GDM1 (cell line): Measurements from ENCODE around the gene CCBE1.

ENCODE experiments used
- DNase-seq: peaks from one replicate; lab custom pipeline; 2025; lab: John Stamatoyannopoulos, UW

The CCBE1 gene

DNA sequence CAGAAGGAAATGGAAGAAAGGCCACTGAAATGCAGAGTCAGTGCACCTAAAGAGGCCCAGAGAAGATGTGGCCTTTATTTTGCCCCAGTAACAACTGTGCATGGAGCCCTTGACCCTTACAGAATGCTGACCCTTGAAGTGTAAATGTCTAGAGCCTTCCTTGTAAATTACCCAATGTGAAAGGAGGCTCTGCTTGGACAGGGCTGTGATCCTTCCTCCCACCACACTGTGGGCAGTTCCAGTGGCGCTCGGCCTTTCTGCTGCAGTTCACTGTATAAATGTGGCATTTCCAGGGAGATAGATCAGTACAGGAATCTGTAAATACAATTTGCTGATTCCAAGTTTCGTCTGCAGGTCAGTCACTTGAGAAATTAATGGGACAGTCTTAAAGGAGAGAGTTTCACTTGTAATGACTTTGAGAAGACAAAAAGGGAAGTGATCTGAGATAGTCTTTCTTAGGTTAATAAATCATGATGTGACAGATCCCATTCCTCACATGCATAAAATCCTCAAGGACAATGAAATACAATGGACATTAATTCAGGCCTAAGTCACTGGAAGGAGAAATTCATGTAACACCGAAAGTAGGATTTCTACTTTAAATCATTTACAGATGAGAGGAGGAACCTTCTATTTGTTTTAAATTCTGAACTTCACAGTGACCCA lies 204.3 kb downstream of the CCBE1 start:
- DNase-seq, result no peak

DNA sequence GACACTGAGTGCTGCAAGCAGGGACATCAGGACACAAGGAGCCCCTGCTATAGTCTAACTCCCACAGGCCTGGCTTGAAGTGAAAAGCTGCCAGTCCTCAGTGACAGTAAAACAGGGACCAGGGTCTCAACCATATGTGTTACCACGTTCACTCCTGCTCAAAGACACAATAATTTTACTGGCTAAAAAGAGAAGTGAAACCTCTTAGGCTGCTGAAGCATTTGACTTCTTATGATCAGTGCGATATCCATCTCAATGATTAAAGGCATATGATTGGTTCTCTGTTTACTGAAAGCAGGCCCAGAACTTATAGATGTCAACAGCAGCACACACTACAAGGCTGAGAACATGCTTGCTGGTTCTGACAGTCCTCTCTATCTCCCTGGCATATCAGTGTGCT lies 208.3 kb downstream of the CCBE1 start:
- DNase-seq, result no peak

DNA sequence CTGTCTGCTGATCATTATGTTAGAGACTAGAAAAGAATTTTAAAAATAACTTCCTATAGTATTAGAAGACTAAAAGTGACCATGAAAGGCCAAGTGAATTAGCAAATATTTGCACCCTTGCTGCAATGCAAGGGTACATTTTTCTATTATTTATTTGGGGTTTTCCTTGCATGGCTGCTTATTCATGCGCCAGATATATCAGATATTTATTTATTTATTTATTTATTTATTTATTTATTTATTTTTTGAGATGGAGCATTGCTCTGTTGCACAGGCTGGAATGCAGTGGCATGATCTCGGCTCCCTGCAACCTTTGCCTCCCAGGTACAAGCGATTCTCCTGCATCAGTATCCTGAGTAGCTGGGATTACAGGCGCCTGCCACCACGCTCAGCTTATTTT lies 211.8 kb downstream of the CCBE1 start:
- DNase-seq, result no peak

DNA sequence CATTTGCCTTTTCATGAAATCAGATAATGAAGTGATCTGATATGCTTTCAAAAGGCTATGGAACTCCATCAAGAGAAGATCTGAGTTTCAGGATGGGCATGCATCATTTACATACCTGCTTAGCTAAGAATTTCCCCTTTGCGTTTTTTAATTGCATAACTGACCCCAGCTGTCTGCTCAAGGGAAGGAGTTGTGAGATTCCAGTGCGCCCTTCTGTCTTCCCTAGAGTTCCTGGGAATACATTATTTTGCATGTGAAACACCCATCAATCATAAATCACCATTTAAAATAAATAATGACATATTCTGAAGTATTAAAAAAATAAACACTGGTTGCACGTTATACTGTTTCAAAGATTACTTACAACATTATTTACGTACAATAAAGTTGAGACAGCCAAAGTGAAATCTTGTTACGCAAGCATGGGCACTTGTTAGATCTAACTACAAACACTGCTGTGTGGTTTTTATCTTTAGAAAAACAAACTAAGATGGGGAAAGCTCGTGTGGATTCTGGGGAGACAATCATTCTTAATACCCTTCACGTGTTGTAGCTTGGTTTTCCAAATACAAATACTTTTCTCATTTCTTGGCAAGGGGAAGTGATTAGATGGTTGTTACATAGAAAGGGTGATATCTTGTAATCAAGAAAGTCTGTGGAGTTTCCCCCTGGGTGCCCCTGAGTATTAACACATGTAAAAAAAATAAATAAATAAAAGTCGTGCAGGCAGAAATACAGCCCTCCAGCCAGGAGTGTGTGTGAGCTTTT lies 212.5 kb downstream of the CCBE1 start:
- no peak for DNase-seq

DNA sequence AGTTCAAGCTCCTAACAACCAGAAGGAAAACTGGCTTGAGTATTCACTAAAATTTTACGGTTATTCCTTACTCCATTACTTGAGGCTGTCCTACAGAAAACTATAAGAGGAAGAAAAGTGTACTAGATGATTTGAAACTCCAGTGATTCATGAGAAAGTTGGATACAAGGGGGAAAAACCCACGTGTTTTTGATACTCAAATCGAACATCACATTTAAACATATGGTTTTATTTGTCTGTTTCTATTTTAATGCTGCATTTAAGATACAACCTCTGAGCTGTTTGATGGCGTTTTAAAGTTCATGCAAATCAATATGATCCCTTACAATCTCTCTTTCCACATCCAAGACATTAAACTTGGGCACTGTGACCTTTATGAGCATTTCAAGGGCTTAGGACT lies 213.1 kb downstream of the CCBE1 start:
- no peak for DNase-seq

DNA sequence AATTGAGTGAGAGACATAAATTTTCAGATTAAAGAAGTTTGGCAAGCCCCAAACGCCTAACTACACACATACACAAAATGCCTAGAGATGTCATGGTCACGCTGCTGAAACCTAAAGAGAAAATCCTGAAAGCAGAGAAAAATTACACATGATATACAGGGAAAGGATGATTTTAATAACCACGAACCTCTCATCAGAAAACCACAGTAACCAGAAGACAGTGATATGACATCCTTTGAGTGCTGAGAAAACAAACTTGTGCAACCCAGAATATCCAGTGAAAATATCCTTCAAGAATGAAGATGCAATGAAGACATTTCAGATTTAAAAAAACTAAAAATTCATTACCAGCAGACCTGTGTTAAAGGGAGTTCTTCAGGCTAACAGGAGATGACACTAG lies 215.8 kb downstream of the CCBE1 start:
- no peak for DNase-seq

DNA sequence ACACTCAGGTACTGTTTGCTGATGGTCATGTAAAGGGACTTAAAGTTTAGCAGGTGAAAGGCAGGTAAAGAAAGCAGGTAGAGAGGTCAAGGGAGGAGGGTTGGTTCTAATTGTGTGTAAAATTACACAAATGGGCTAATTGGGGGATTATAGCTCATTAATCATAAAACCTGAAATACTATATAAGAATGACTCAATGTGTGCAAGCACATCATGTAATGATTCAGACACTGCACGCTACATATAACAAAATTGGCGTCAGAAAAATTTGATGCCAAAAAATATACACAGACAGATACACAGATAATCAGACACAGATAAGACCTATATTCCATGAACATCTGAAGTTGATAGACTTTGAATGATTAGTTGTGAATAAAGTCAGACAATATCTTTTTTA lies 217.4 kb downstream of the CCBE1 start:
- DNase-seq, result no peak

DNA sequence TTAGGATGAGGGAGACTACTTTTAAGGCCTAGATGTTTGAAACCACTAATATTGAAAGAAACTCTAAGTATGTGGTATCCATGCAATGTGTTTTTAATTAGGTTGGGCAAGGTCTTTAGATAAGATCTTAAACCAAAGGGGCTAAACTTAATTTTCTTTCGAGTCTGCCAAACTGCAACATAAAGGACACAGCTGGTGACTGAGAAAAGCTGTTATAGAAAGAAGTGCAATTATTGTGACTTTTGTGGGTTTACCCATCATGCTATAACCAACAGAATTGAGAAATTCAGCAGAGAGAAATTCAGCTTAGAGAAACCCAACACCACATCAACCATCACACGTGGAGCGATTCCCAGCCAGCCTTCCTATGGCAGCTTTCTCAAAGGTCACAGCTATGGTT lies 218.6 kb downstream of the CCBE1 start:
- DNase-seq, result no peak

DNA sequence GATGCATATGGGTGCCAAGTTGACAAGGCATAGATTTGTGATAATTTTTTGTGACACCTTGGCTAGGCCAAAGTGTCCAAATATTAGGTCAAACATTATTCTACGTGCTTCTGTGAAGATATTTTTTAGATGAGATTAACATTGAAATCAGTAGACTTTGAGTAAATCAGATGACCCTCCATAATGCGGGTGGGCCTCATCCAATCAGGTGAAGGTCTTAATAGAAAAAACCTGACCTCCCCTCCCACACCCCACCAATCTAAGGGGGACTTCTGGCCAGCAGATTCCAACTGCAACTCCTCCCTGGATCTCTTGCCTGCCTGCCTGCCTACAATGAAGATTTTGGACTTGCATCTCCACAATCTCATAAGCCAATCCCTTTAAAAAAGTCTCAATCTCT lies 219.4 kb downstream of the CCBE1 start:
- DNase-seq, result no peak

DNA sequence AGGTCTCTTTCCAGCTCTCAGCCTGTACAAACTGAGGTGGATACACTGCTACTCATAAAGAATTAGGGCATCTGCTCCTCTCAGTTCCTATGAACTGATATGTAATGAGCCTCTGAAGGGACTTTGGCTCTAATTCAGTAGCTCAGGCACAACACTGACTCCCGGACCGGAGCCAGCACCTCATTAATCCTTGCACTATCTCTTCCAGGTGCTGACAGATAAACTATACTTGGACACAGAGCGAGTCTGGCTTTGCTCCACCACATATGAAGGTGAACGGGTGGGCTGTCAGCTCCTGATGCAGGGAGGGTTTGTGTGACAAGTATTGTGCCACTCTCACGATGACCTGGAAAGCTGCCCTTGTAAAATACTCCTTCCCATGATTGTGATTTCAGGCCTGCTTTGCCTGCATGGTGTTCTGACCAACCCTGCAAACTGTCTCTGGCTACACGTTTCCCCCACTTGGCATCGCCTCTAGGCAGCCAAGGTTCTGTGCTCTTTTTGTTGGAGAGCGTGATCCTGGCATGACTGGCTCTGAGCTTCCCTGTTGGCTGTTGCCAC lies 226.6 kb downstream of the CCBE1 start:
- no peak for DNase-seq

DNA sequence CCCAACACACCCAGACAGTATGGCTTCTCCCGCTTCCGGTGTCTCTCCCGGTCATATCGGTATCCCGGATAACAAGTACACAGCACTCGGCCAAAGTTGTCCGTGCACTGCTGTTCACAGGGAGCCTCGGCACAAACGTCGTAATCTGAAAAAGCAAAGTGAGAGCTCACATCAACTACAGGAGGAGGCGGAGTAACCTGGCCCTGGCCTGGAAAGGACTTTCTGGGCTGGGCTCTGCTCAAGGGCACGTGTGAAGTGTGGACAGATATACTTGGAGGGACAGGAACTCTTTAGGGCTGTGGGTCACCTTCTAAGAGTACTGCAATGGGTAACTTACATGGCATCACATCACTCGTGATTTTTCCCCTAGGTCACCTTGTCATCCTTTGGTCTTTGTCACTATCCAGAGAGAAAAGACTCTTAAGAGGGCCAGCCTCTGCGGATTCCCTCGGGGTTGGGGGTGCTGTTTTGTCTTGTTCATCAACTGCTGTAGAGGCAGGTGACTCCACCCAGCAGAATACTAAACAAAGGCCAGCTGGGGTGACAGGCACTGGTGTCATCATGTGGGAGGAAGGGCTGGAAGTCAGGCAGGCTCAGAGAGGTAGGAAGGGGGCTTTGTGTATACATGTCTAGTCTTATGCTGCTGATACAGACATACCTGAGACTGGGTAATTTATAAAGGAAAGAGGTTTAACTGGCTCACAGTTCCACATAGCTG lies 227.6 kb downstream of the CCBE1 start:
- DNase-seq, result no peak

DNA sequence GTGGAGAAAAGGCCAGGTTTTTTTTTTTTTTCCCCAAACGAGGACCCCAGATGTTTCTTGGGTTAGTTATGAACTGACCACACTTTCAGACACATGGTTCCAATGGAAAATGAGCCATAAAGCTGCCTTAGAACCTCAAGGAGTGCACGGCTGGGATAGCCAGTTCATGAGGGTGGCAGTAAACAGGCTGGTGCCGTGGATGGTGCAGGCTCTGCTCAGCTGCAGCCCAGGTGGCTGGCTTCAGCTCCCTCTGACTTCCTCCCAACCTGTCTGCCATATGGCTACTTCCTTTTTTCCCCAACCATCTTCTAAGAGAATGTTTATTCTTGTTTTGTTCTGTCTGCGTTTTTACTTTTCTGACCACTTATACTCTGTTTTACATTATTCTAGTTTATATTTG lies 228.4 kb downstream of the CCBE1 start:
- DNase-seq, result no peak

DNA sequence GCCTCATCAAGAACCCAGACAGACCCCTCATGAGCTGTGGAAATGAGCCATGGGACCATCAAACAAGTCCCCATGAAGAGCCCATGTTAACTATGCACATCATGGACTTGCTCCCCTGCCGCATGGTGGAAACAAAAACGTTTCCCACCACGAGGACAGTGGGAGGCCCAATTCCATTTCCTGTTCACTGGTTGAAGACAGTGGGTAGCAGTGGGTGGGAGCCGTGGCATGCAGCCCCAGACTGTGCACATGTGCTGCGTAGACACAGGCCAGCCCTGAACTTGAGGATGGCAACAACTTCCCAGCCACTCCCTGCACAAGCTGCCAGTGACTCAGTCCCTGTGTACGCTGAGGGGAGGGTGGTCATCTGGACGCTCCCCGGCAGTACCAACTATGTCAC lies 229.7 kb downstream of the CCBE1 start:
- no peak for DNase-seq

DNA sequence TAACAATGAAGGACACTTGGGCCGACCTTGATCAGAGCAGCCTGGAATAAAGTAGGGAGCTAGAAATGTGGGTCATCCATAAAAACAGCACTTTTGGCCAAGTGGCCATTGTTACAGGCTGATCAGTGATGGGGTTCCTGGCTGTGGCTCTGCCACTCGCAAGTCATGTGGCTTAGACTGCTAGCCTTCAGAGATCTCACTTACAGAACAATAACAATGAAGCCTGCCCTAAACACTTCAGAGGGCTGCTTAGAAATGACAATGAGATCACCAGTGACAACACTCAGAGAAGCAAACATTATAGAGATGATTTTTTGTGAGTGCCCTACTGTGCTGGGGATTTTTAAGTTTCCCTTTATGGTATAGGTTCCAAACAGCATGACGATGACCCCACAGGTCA lies 230.2 kb downstream of the CCBE1 start:
- no peak for DNase-seq

DNA sequence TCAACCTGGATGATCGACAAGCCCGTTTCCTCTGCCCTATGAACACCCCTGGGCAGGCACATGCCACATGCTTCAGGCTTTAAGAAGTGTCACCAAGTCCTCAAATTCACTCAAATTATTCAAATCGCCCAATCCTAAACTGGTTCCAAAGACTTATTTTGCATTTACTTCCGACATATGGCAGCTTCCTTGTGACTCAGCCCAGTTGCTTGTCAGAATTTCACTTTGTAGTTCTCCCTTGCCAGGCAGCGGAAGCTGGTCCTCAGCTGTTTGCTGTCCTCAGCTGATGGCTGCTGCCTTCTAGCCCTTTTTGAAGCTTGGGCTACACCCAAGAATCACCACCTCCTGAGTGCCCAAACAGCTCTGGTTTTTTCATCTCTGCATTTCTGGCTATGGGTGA lies 232.7 kb downstream of the CCBE1 start:
- no peak for DNase-seq

DNA sequence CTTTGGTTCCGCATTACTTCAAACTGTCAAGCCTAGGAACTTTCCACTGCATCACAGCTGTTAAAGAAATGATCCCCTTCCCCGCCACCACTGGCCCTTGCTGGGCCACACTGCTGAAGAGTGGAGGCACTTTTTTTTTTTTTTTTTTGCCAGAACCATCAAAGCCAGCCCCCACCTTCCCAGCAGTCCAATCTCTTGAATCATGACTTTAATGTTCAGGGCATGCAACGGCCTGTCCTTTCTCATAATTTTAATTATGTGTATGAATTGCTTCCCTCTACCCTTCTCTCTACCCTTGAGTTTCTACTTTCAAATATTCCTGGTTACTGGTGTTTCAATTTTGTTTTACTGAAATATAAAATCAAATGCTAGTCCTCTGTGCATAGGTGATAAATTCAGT lies 236.1 kb downstream of the CCBE1 start:
- DNase-seq, result no peak

DNA sequence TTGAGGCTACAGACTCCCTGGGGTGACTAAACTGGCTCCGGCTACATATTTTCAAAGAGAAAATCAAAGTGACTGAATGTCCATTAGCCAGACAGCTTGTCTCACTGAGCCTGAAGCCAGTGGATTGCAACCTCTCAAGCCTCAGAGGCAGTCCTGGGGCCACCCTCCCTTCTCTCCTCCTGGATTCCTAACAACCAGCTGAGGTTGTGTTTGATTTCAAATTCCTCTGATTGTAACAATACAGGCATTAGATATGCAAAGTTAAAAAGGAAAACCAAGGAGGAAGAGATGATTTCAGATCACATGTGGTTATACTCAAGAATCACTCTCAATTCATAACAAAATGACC lies 237.2 kb downstream of the CCBE1 start:
- no peak for DNase-seq

DNA sequence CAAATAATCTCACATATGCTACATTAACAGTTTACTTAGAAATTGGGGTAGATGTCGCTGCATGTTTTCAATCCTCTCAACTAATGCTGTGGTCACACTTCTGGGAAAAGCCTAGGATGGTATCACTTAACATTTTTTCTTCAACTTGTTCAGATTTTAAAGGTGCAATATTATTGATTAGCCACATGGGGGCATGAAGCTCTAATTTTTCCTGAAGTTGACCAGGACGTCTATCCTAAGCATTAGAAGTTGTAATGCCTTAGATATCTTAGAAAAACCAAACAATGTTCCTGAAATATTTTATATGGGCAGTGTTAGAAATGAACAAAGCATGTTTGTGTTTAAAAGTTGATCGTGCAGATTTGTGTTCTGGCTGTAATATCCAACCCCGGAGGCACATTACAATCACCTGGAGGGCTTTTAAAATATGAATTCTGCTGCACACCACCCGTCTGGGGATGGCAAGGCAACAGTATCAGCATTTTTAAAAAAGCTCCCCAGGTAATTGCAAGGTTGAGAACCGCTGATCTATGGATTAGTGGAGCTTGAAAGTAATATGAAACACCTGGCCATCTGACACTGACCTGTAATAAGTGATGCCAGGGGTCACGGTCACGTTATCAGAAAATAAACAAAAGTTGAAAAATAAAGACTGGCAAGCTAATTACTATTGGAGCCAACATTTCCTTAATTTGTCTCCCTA lies 237.7 kb downstream of the CCBE1 start:
- DNase-seq, result no peak

DNA sequence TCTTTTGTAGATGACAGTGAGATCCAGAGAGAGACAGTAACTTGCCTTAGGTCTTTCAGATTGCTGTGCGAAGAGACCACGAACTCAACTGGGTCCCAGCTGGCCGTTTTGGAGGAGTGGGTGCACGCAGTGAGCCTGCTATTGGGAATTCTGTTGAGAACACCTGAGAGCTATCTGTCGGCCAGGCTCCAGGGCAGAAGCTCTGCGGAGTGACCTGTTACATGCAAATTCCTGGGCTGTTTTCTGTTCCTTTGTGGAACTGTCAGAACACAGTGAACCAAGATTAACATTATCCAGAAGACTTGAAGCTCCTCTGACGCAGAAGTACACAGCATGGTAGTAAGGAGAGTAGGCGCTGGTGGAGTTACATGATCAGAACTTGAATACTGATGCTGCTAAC lies 238.6 kb downstream of the CCBE1 start:
- no peak for DNase-seq

DNA sequence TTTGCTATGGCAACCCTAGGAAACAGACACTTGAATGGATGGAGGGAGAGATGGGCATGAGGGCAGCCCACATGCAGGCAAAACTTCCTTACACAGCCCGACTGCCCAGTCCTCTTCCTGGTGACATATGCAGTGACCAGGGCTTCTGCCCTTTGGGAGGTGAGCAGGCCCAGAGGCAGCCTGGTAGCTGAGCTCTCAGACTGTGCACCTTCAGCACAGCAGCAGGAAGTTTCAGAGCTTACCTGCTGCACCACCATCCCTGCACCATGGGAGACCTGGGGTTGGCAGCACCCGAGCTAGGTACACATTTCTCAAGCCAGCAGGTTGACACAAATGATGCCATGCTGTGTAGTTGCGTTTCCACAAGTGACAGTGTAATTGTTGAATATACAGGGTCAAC lies 240.6 kb downstream of the CCBE1 start:
- DNase-seq, result no peak

DNA sequence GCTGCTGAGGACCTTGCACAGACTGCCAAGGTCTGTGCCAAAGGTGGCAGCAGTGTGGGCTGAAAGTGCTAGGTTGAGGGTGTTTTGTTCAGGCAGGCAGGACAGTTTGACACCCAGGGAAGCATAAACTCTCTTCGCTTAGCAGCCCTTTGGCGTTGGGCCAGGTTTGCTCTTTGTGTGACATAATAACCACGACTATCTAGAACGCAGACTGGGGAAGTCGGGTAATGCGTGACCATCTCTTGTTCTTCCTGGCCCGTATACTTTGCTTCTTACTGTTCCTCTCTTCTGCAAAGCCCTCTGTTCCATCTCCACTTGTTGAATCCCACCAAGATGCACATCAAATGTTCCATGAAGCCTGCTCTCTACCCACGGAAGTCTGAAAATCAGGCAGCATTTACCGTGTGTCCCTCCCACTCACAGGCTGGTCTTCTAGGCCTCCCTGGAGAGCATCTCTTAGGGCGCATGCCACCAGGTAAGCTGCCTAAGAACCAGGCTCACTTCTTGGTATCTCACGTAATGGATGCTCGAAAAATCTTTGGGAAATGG lies 241.4 kb downstream of the CCBE1 start:
- no peak for DNase-seq
